Measurements from ENCODE around the gene GORASP1.

Gene GORASP1

GRCh38 chr3:39107388-39108199 is at the start of gene GORASP1, which contains the start of gene TTC21A:
TSS of gene GORASP1 (minus strand) at chr3:39107627. CDS start at chr3:39107541, 86 bp downstream.
TSS of gene TTC21A (plus strand) at chr3:39107680. CDS start at chr3:39107838, 158 bp downstream.
- DNase-seq: peak; percentile 81

GRCh38 chr3:39156421-39156820 is 49.0 kb upstream of the GORASP1 start:
- DNase-seq: no peak

- DNase-seq: no peak
Observed at GRCh38 chr3:39154280-39155021, 47.0 kb upstream of the GORASP1 start.

GRCh38 chr3:39153977-39154279 is 46.5 kb upstream of the GORASP1 start:
- no peak for DNase-seq

- peak; percentile 52 for DNase-seq
Observed at GRCh38 chr3:39150803-39151631, 43.6 kb upstream of the GORASP1 start.

- DNase-seq: peak; percentile 18
Observed at GRCh38 chr3:39150148-39150802, 42.8 kb upstream of the GORASP1 start.

GRCh38 chr3:39149498-39150147 is 42.2 kb upstream of the GORASP1 start:
- DNase-seq: no peak

- no peak for DNase-seq
Observed at GRCh38 chr3:39149059-39149455, 41.6 kb upstream of the GORASP1 start.

- DNase-seq: peak; percentile 12
Observed at GRCh38 chr3:39148435-39149058, 41.1 kb upstream of the GORASP1 start.

GRCh38 chr3:39147711-39148434 is 40.4 kb upstream of the GORASP1 start:
- DNase-seq: peak; percentile 80

- DNase-seq: peak; percentile 90
Observed at GRCh38 chr3:39146611-39147591, 39.5 kb upstream of the GORASP1 start.

- DNase-seq: no peak
Observed at GRCh38 chr3:39146083-39146501, 38.7 kb upstream of the GORASP1 start.

GRCh38 chr3:39144748-39145380 is 37.4 kb upstream of the GORASP1 start:
- DNase-seq: no peak

GRCh38 chr3:39144095-39144747 is 36.8 kb upstream of the GORASP1 start:
- no peak for DNase-seq

GRCh38 chr3:39143051-39143885 is 35.8 kb upstream of the GORASP1 start:
- no peak for DNase-seq

GRCh38 chr3:39142067-39142466 is 34.6 kb upstream of the GORASP1 start:
- DNase-seq: no peak

GRCh38 chr3:39141171-39141995 is 34.0 kb upstream of the GORASP1 start:
- DNase-seq: no peak

Measured in activated CD4-positive, alpha-beta T cell treated with anti-CD3 and anti-CD28 coated beads, Interleukin-10, Interleukin-2, amounts not matched to agents 100 ng/mL and 50 ng/mL, durations not matched to agents 16 hours and 8 hours (primary cell).